Measurements from ENCODE around the gene CHID1.

DNA sequence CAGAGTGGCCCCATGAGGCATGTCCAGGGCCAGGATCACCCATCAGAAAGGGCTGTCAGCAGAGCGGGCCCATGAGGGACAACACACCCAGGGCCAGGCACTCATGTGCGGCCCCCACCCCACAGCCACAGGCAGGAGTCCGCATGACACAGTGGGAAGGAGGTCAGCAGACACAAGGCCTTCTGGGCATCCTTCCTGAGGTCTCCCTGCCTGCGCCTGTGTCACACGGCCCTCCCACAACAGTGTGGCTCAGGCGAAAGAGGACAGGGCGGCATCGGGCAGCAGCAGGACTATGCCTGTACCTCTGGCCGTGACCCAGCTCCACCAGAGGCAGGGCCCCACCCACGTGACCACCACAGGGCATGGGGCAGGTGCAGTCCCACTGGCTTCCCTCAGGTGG, 27.1 kb downstream of the CHID1 start:
- TF ChIP-seq, protein P1, sequence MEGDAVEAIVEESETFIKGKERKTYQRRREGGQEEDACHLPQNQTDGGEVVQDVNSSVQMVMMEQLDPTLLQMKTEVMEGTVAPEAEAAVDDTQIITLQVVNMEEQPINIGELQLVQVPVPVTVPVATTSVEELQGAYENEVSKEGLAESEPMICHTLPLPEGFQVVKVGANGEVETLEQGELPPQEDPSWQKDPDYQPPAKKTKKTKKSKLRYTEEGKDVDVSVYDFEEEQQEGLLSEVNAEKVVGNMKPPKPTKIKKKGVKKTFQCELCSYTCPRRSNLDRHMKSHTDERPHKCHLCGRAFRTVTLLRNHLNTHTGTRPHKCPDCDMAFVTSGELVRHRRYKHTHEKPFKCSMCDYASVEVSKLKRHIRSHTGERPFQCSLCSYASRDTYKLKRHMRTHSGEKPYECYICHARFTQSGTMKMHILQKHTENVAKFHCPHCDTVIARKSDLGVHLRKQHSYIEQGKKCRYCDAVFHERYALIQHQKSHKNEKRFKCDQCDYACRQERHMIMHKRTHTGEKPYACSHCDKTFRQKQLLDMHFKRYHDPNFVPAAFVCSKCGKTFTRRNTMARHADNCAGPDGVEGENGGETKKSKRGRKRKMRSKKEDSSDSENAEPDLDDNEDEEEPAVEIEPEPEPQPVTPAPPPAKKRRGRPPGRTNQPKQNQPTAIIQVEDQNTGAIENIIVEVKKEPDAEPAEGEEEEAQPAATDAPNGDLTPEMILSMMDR (IDR thresholded peaks at IDR 0.05) = no peak
- TF ChIP-seq EZH2 (IDR thresholded peaks at IDR 0.05; ENCODE audit: borderline replicate concordance, insufficient read depth, low read depth, low read length, poor library complexity, severe bottlenecking) = no peak
